HFF-Myc (cell line): ENCODE measurements around the gene UQCR11.
A peak's percentile ranks its signal among the peaks of the same experiment; 100 is the strongest.

Experiments used
- DNase-seq: peaks from one replicate; pipeline ENCODE4 v3.0.0-alpha.2; 2011; ENCODE audit warnings: low read depth; ENCODE audit errors: extremely low read depth
- H3K4me3 ChIP-seq: replicated peaks from 2 replicates; pipeline ENCODE4 v1.5.1; 2011; ENCODE audit warnings: low read depth, mild to moderate bottlenecking, control low read depth, low read length
- CTCF ChIP-seq: IDR thresholded peaks from 2 replicates; pipeline ENCODE4 v1.5.1; 2012; ENCODE audit warnings: mild to moderate bottlenecking, low read depth, low read length, control low read depth; ENCODE audit errors: missing control alignments

UQCR11 gene

GRCh38 chr19:1605236-1606137, at the start of gene UQCR11:
UQCR11 (minus strand) TSS chr19:1605462; CDS start chr19:1605409, 53 bp downstream.
- peak; percentile 91 for DNase-seq
- peak within 1 kb of the TSS; percentile 96 for H3K4me3 ChIP-seq
- TF ChIP-seq CTCF: peak; percentile 54

GRCh38 chr19:1654178-1654792, 49.0 kb upstream of the UQCR11 start:
- TF ChIP-seq CTCF: no peak
- no peak overlapping the region for H3K4me3 ChIP-seq
- DNase-seq: no peak

- peak overlapping the region; percentile 53 for H3K4me3 ChIP-seq
- DNase-seq: no peak
- TF ChIP-seq CTCF: no peak
Observed at GRCh38 chr19:1653300-1653628, 48.0 kb upstream of the UQCR11 start.

GRCh38 chr19:1652471-1653299, 47.4 kb upstream of the UQCR11 start, which contains the start of gene TCF3:
TCF3 (minus strand) TSS chr19:1652615; CDS start chr19:1650248, 2,367 bp downstream.
- DNase-seq: peak; percentile 96
- TF ChIP-seq CTCF: no peak

GRCh38 chr19:1651568-1652291, 46.5 kb upstream of the UQCR11 start:
- H3K4me3 ChIP-seq: peak overlapping the region; percentile 82
- TF ChIP-seq CTCF: no peak
- DNase-seq: no peak

More at GRCh38 chr19:1652471-1653299, 47.4 kb upstream of the UQCR11 start, which contains the start of gene TCF3:
- H3K4me3 ChIP-seq: peak within 1 kb of the TSS; percentile 82
